Prostate gland (tissue), 2 donors: Measurements from ENCODE around the gene PLEKHO1.

ENCODE experiments used
- POLR2A ChIP-seq: fragments of 450-650 bp; IDR thresholded peaks from one replicate; pipeline ENCODE4 v1.6.1; 2016; ENCODE audit warnings: antibody characterized with exemption, mild to moderate bottlenecking
- TF ChIP-seq, protein P1 (sequence below), 4 experiments: fragments of 200-600 bp in 2 of 4; fragments of 450-650 bp in 2 of 4; sonication (generic) in 2 of 4; IDR thresholded peaks; 1 replicate in 3 of 4; 2 replicates in 1 of 4; pipeline ENCODE4 v1.5.1; 2016 to 2019; ENCODE audit warnings: antibody characterized with exemption in 4 of 4, mild to moderate bottlenecking in 2 of 4, moderate library complexity in 2 of 4

DNA sequence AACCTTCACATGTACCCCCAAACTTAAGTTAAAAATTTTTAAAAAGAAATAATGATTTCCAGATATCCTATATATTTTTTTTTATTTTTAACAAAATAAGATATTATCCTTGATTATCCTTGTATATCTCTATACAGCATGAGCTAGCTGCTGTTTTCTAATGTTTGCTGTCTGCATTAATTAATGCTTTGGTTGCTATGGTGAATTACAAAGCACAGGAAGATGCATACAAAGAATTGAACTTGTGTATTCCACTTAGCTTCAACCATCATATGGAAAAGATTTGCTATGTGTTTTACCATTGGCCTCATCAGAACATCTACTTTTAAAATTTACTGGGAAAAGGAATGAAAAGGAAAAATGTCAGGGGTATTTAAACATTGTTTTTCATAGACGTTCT, 46.7 kb upstream of the PLEKHO1 start:
- no peak for TF ChIP-seq POLR2A
- TF ChIP-seq, protein P1, sequence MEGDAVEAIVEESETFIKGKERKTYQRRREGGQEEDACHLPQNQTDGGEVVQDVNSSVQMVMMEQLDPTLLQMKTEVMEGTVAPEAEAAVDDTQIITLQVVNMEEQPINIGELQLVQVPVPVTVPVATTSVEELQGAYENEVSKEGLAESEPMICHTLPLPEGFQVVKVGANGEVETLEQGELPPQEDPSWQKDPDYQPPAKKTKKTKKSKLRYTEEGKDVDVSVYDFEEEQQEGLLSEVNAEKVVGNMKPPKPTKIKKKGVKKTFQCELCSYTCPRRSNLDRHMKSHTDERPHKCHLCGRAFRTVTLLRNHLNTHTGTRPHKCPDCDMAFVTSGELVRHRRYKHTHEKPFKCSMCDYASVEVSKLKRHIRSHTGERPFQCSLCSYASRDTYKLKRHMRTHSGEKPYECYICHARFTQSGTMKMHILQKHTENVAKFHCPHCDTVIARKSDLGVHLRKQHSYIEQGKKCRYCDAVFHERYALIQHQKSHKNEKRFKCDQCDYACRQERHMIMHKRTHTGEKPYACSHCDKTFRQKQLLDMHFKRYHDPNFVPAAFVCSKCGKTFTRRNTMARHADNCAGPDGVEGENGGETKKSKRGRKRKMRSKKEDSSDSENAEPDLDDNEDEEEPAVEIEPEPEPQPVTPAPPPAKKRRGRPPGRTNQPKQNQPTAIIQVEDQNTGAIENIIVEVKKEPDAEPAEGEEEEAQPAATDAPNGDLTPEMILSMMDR (IDR thresholded peaks at IDR 0.05): no peak
